WERI-Rb-1 (cell line): Measurements from ENCODE around the gene TGM1.

ENCODE experiments used
- DNase-seq: peaks from one replicate; pipeline ENCODE4 v3.0.0-alpha.2; 2020
- H3K27ac ChIP-seq: fragments of 250-450 bp; sonication (Bioruptor Pico); 2 replicates; pipeline ENCODE4 v1.5.1; 2020; ENCODE audit warnings: mild to moderate bottlenecking, moderate library complexity
- H3K27me3 ChIP-seq: fragments of 250-450 bp; sonication (Bioruptor Pico); 2 replicates; pipeline ENCODE4 v1.5.1; 2021; ENCODE audit warnings: mild to moderate bottlenecking, low read depth, moderate library complexity; ENCODE audit not compliant: insufficient read depth, severe bottlenecking
- H3K36me3 ChIP-seq: fragments of 250-450 bp; sonication (Bioruptor Pico); 2 replicates; pipeline ENCODE4 v1.5.1; 2020; ENCODE audit warnings: mild to moderate bottlenecking, moderate library complexity
- H3K4me3 ChIP-seq: 2 replicates; pipeline ENCODE4 v1.5.1; 2011; ENCODE audit warnings: low read depth, mild to moderate bottlenecking, control low read depth, low read length
- H3K9me3 ChIP-seq: fragments of 250-450 bp; sonication (Bioruptor Pico); 2 replicates; pipeline ENCODE4 v1.5.1; 2021; ENCODE audit warnings: mild to moderate bottlenecking, moderate library complexity; ENCODE audit not compliant: severe bottlenecking
- TF ChIP-seq, protein P1 (sequence below): IDR thresholded peaks from 2 replicates; pipeline ENCODE4 v1.5.1; 2011; ENCODE audit warnings: low read depth, mild to moderate bottlenecking, control low read depth, inconsistent platforms, low read length

Gene TGM1

GRCh38 chr14:24252289-24253124, 10.5 kb downstream of the TGM1 start:
- Histone ChIP-seq H3K9me3 (no peaks in the 10 kb centered on the region), H3K4me3 (no peak overlapping the region), H3K36me3 (no peaks in the 10 kb centered on the region; the same call in 1 of the 2 replicates), H3K27me3 (no peaks in the 10 kb centered on the region), H3K27ac (no peak overlapping the region)
- no peak for DNase-seq
- TF ChIP-seq, protein P1, sequence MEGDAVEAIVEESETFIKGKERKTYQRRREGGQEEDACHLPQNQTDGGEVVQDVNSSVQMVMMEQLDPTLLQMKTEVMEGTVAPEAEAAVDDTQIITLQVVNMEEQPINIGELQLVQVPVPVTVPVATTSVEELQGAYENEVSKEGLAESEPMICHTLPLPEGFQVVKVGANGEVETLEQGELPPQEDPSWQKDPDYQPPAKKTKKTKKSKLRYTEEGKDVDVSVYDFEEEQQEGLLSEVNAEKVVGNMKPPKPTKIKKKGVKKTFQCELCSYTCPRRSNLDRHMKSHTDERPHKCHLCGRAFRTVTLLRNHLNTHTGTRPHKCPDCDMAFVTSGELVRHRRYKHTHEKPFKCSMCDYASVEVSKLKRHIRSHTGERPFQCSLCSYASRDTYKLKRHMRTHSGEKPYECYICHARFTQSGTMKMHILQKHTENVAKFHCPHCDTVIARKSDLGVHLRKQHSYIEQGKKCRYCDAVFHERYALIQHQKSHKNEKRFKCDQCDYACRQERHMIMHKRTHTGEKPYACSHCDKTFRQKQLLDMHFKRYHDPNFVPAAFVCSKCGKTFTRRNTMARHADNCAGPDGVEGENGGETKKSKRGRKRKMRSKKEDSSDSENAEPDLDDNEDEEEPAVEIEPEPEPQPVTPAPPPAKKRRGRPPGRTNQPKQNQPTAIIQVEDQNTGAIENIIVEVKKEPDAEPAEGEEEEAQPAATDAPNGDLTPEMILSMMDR: no peak

- no peaks in the 10 kb centered on the region for H3K27me3 ChIP-seq
- no peak overlapping the region for H3K27ac ChIP-seq
- H3K36me3 ChIP-seq: no peaks in the 10 kb centered on the region; the same call in 1 of the 2 replicates
- H3K4me3 ChIP-seq: no peak overlapping the region
- H3K9me3 ChIP-seq: no peaks in the 10 kb centered on the region
- TF ChIP-seq, protein P1: no peak
- DNase-seq: no peak
These were observed 11.1 kb downstream of the TGM1 start for GRCh38 chr14:24251880-24252288.

- no peak for DNase-seq
- H3K4me3 ChIP-seq: no peak overlapping the region
- no peaks in the 10 kb centered on the region for H3K27me3 ChIP-seq
- TF ChIP-seq, protein P1: no peak
- H3K36me3 ChIP-seq: no peaks in the 10 kb centered on the region; the same call in 1 of the 2 replicates
- H3K9me3 ChIP-seq: no peaks in the 10 kb centered on the region
- H3K27ac ChIP-seq: no peak overlapping the region
These were observed 12.6 kb downstream of the TGM1 start for GRCh38 chr14:24250354-24250753.

DNA sequence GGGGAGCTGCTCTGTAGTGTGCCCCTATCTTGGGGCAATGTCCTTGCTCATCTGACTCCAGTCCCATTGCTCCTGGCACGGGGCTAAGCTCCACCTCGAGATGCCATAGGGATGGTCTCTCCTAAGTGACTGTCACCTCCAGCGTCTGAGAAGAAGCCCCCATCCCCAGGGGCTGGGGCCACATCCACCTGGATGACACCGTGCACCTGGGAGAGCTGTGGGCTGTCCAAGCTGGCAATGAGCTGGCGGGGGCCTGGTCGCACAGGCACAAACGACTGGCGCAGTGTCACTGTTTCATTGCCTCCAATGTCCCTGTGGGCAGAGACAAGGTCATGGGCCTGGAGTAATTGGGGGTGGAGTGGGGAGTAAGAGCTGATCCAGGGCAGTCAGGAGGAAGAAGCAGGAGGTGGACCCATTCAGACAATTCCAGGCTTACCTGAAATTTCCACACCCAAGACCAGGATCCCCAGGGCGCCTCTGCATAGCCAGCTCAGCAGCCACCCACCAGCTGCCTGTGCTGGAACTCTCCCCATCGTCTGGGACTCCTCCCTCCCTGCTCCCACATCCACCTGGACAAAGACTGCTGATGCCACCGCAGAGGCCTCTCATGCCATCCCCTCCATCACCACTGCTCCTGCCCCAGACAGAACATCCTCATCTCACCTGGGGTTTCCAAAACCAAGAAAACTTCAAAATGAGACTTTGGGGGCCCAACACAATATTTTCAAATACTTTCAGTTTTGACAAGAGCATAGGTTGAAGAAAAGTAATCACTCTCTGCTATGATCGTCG, 13.6 kb downstream of the TGM1 start:
- H3K9me3 ChIP-seq: no peaks in the 10 kb centered on the region
- H3K36me3 ChIP-seq: no peaks in the 10 kb centered on the region
- TF ChIP-seq, protein P1: no peak
- no peaks in the 10 kb centered on the region for H3K27me3 ChIP-seq
- H3K27ac ChIP-seq: no peak overlapping the region
- DNase-seq: no peak
- H3K4me3 ChIP-seq: no peak overlapping the region

- no peak for DNase-seq
- H3K4me3 ChIP-seq: no peak overlapping the region
- no peak overlapping the region for H3K27ac ChIP-seq
- H3K27me3 ChIP-seq: no peaks in the 10 kb centered on the region
- TF ChIP-seq, protein P1: no peak
- no peaks in the 10 kb centered on the region for H3K9me3 ChIP-seq
- H3K36me3 ChIP-seq: no peaks in the 10 kb centered on the region
These were observed 15.6 kb downstream of the TGM1 start for GRCh38 chr14:24247422-24247821.
